ENCODE data around the gene MAFB.

The MAFB gene

GRCh38 chr20:40683221-40683893 is 5.7 kb downstream of the MAFB start:
- H3K4me3 ChIP-seq (replicated peaks in 1 of 2; ENCODE audit: low read depth in 2 of 2, low read length in 2 of 2): peak overlapping the region; percentile 14 to 28
- peak; percentile 19 to 53 for DNase-seq (ENCODE audit: low read depth in 2 of 2)
- no peak for TF ChIP-seq CTCF (IDR thresholded peaks at IDR 0.05; ENCODE audit: low read depth, low read length)

GRCh38 chr20:40682104-40682981 is 6.7 kb downstream of the MAFB start:
- no peak for TF ChIP-seq CTCF (IDR thresholded peaks at IDR 0.05; ENCODE audit: low read depth, low read length)
- H3K4me3 ChIP-seq (replicated peaks in 1 of 2; ENCODE audit: low read depth in 2 of 2, low read length in 2 of 2): peak overlapping the region in 1 of 2 donors; percentile 28
- DNase-seq (ENCODE audit: low read depth in 2 of 2): peak in 1 of 2 donors; percentile 65

GRCh38 chr20:40681684-40682083 is 7.4 kb downstream of the MAFB start:
- TF ChIP-seq CTCF (IDR thresholded peaks at IDR 0.05; ENCODE audit: low read depth, low read length): no peak
- no peak overlapping the region for H3K4me3 ChIP-seq (replicated peaks in 1 of 2; ENCODE audit: low read depth in 2 of 2, low read length in 2 of 2)
- DNase-seq (ENCODE audit: low read depth in 2 of 2): no peak

- no peak for DNase-seq (ENCODE audit: low read depth in 2 of 2)
- no peak for TF ChIP-seq CTCF (IDR thresholded peaks at IDR 0.05; ENCODE audit: low read depth, low read length)
- H3K4me3 ChIP-seq (replicated peaks in 1 of 2; ENCODE audit: low read depth in 2 of 2, low read length in 2 of 2): no peak overlapping the region
Observed at GRCh38 chr20:40681165-40681564, 7.9 kb downstream of the MAFB start.

- DNase-seq (ENCODE audit: low read depth in 2 of 2): no peak
- TF ChIP-seq CTCF (IDR thresholded peaks at IDR 0.05; ENCODE audit: low read depth, low read length): no peak
- no peak overlapping the region for H3K4me3 ChIP-seq (replicated peaks in 1 of 2; ENCODE audit: low read depth in 2 of 2, low read length in 2 of 2)
Observed at GRCh38 chr20:40680161-40680959, 8.7 kb downstream of the MAFB start.

- no peak for DNase-seq (ENCODE audit: low read depth in 2 of 2)
- no peak overlapping the region for H3K4me3 ChIP-seq (replicated peaks in 1 of 2; ENCODE audit: low read depth in 2 of 2, low read length in 2 of 2)
- no peak for TF ChIP-seq CTCF (IDR thresholded peaks at IDR 0.05; ENCODE audit: low read depth, low read length)
Observed at GRCh38 chr20:40679184-40679583, 9.9 kb downstream of the MAFB start.
